Mesenchymal stem cell (in vitro differentiated cells and primary cell): ENCODE measurements around the gene INPP5D.

Experiments used
- DNase-seq: peaks from one replicate; pipeline ENCODE4 v3.0.0-alpha.2; 2013
- H2AFZ ChIP-seq: one replicate; pipeline ENCODE4 v1.6.1; 2013; ENCODE audit warnings: low read depth, mild to moderate bottlenecking, control low read depth, inconsistent platforms, low read length, moderate library complexity
- H2AK5ac ChIP-seq: 2 replicates; pipeline ENCODE4 v1.6.1; 2013; ENCODE audit warnings: low read length, moderate library complexity, mild to moderate bottlenecking, inconsistent platforms; ENCODE audit not compliant: severe bottlenecking
- H2BK120ac ChIP-seq: one replicate; pipeline ENCODE4 v1.6.1; 2013; ENCODE audit warnings: low read depth, mild to moderate bottlenecking, inconsistent platforms, low read length, moderate library complexity
- H2BK12ac ChIP-seq, 2 experiments: one replicate each; pipeline ENCODE4 v1.6.1; 2013; ENCODE audit warnings: inconsistent platforms in 2 of 2, low read length in 2 of 2, mild to moderate bottlenecking in 2 of 2, moderate library complexity in 2 of 2, control low read depth in 1 of 2
- H2BK15ac ChIP-seq: one replicate; pipeline ENCODE4 v1.6.1; 2013; ENCODE audit warnings: mild to moderate bottlenecking, low read depth, inconsistent platforms; ENCODE audit not compliant: poor library complexity, severe bottlenecking
- H2BK5ac ChIP-seq: 2 replicates; pipeline ENCODE4 v1.6.1; 2013; ENCODE audit warnings: low read depth, mild to moderate bottlenecking, low read length, control low read depth, inconsistent platforms; ENCODE audit not compliant: poor library complexity, severe bottlenecking
- H3K14ac ChIP-seq, 2 experiments: one replicate each; pipeline ENCODE4 v1.6.1; 2013; ENCODE audit warnings: inconsistent platforms in 2 of 2, low read length in 2 of 2, control low read depth in 1 of 2, mild to moderate bottlenecking in 1 of 2, moderate library complexity in 1 of 2
- H3K18ac ChIP-seq, 2 experiments: one replicate each; pipeline ENCODE4 v1.6.1; 2013; ENCODE audit warnings: inconsistent platforms in 2 of 2, low read length in 2 of 2, control low read depth in 1 of 2, low read depth in 1 of 2, mild to moderate bottlenecking in 1 of 2
- H3K23ac ChIP-seq, 2 experiments: one replicate each; pipeline ENCODE4 v1.6.1; 2013; ENCODE audit warnings: inconsistent platforms in 2 of 2, low read length in 2 of 2, mild to moderate bottlenecking in 2 of 2, moderate library complexity in 2 of 2, control low read depth in 1 of 2
- H3K27ac ChIP-seq: 2 replicates; pipeline ENCODE4 v1.5.1; 2013; ENCODE audit warnings: mild to moderate bottlenecking, moderate library complexity, low read length, control low read depth, inconsistent platforms; ENCODE audit not compliant: poor library complexity, severe bottlenecking
- H3K27me3 ChIP-seq, 2 experiments: 2 replicates each; pipeline versions ENCODE4 v1.6.1 to v1.7.0; 2013; ENCODE audit warnings: low read length in 2 of 2, mild to moderate bottlenecking in 2 of 2, moderate library complexity in 2 of 2, control low read depth in 1 of 2, inconsistent platforms in 1 of 2; ENCODE audit not compliant: control insufficient read depth in 1 of 2, insufficient read depth in 1 of 2
- H3K36me3 ChIP-seq, 2 experiments: 2 replicates each; pipeline versions ENCODE4 v1.6.1 to v1.7.0; 2013; ENCODE audit warnings: low read length in 2 of 2, control low read depth in 1 of 2, inconsistent platforms in 1 of 2, low read depth in 1 of 2, mild to moderate bottlenecking in 1 of 2; ENCODE audit not compliant: insufficient read depth in 2 of 2, control insufficient read depth in 1 of 2
- H3K4ac ChIP-seq, 2 experiments: one replicate each; pipeline ENCODE4 v1.6.1; 2013; ENCODE audit warnings: inconsistent platforms in 2 of 2, low read length in 2 of 2, mild to moderate bottlenecking in 2 of 2, moderate library complexity in 2 of 2, control low read depth in 1 of 2, low read depth in 1 of 2
- H3K4me1 ChIP-seq: 2 replicates; pipeline ENCODE4 v1.6.1; 2013; ENCODE audit warnings: low read depth, low read length, control low read depth; ENCODE audit not compliant: control insufficient read depth, insufficient read depth
- H3K4me2 ChIP-seq: 2 replicates; pipeline ENCODE4 v1.6.1; 2013; ENCODE audit warnings: low read length, mild to moderate bottlenecking, inconsistent platforms; ENCODE audit not compliant: poor library complexity, severe bottlenecking
- H3K4me3 ChIP-seq, 2 experiments: 2 replicates each; pipeline versions ENCODE4 v1.5.1 to v1.7.0; 2013; ENCODE audit warnings: low read length in 2 of 2, mild to moderate bottlenecking in 2 of 2, control low read depth in 1 of 2, low read depth in 1 of 2; ENCODE audit not compliant: insufficient read depth in 1 of 2
- H3K79me1 ChIP-seq: replicated peaks from 2 replicates; pipeline ENCODE4 v1.6.1; 2013; ENCODE audit warnings: mild to moderate bottlenecking, control low read depth, low read length, inconsistent platforms; ENCODE audit not compliant: poor library complexity, severe bottlenecking
- H3K9ac ChIP-seq: 2 replicates; pipeline ENCODE4 v1.7.0; 2013; ENCODE audit warnings: mild to moderate bottlenecking, low read length, moderate library complexity
- H3K9me3 ChIP-seq: 2 replicates; pipeline ENCODE4 v1.7.0; 2013; ENCODE audit warnings: mild to moderate bottlenecking, low read length; ENCODE audit not compliant: control insufficient read depth
- H4K8ac ChIP-seq: one replicate; pipeline ENCODE4 v1.6.1; 2013; ENCODE audit warnings: inconsistent platforms, mild to moderate bottlenecking, low read length, moderate library complexity
- H4K91ac ChIP-seq: one replicate; pipeline ENCODE4 v1.6.1; 2013; ENCODE audit warnings: mild to moderate bottlenecking, low read length, inconsistent platforms
- WGBS: methylation state at CpG from one replicate; pipeline ENCODE4 v1.1.7; 2013; ENCODE audit warnings: mixed read lengths; 5-methylcytosine and 5-hydroxymethylcytosine counted together

The INPP5D gene

DNA sequence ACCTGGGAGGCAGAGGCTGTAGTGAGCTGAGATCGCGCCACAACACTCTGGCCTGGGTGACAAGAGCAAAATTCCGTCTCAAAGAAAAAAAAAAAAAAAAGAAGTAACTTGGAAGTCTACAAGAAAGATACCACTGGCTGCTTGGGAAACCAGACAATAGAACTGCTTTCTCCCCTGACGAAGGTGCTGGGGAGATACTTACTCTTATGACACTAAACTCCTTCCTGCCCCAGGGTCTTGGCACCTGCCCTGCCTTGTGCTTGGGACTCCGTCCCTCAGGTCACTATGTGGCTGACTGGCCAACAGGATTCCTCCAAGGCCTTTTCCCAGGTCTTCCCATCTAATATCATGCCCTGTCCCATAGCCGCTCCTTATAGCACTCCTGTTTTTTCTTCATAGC lies 30.7 kb downstream of the INPP5D start:
- H3K4me2 ChIP-seq: no peak overlapping the region
- no peak overlapping the region for H2BK120ac ChIP-seq
- H3K4me1 ChIP-seq: no peaks in the 10 kb centered on the region
- H3K18ac ChIP-seq: no peak overlapping the region
- WGBS: 89% methylated on average over 6 of the region's 6 CpGs
- no peak overlapping the region for H2AFZ ChIP-seq
- H3K23ac ChIP-seq: no peak overlapping the region
- no peak overlapping the region for H3K27ac ChIP-seq
- H3K9me3 ChIP-seq: no peaks in the 10 kb centered on the region
- peaks cover 32 to 44% of the 10 kb centered on the region in 2 experiments for H3K27me3 ChIP-seq
- no peak for DNase-seq
- no peaks in the 10 kb centered on the region for H3K36me3 ChIP-seq
- no peak overlapping the region for H2BK12ac ChIP-seq
- H3K14ac ChIP-seq: no peak overlapping the region
- H3K9ac ChIP-seq: no peak overlapping the region
- H2AK5ac ChIP-seq: no peak overlapping the region
- H2BK5ac ChIP-seq: no peak overlapping the region
- no peak overlapping the region for H4K91ac ChIP-seq
- H3K4me3 ChIP-seq: no peak overlapping the region
- no peak overlapping the region for H4K8ac ChIP-seq
- no peak overlapping the region for H2BK15ac ChIP-seq
- no peak overlapping the region for H3K4ac ChIP-seq
- no peaks in the 10 kb centered on the region for H3K79me1 ChIP-seq

DNA sequence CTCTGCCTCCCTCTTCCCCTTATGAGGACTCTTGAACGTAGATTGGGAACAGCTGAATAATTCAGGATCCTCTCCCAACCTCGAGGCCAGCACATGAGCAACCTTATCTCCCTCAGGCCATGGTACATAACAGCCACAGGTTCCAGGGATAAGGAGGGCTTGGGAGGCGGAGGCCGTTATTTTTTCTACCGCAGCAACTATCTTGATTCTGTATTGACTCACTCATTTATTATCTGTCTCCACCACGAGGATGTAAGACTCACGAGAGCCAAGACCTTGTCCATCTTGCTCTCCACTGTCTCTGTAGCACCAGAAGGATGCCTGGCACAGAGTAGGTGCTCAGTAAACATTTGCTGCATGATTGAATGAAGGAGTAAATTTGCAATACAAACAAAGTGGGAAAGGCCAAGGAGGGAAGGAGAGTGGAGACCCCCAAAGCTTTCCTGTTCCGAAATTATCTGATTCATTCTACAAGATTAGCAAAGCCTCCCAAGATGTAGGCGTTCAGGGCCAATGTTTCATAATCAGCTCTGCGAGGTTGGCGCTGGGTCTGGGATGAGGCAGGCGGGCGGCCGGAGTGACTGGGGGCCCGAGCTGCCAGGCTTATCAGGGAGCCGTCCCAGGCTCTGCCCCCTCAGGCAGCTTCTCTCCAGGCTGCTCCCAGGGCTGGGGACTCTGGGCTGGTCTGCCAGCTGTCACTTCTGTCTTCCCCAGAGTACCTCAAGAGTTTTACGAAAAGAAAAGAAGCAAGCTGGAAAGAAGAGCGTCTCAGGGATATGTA lies 31.6 kb downstream of the INPP5D start:
- H2AK5ac ChIP-seq: no peak overlapping the region
- no peak overlapping the region for H3K4me3 ChIP-seq
- H3K27ac ChIP-seq: no peak overlapping the region
- no peak overlapping the region for H3K4me2 ChIP-seq
- no peak overlapping the region for H4K8ac ChIP-seq
- H3K9ac ChIP-seq: no peak overlapping the region
- no peak overlapping the region for H2BK15ac ChIP-seq
- no peak overlapping the region for H3K18ac ChIP-seq
- H3K9me3 ChIP-seq: no peaks in the 10 kb centered on the region
- no peak overlapping the region for H2BK5ac ChIP-seq
- peaks cover 32 to 39% of the 10 kb centered on the region in 2 experiments for H3K27me3 ChIP-seq
- no peak overlapping the region for H3K14ac ChIP-seq
- H3K4ac ChIP-seq: no peak overlapping the region
- H2BK120ac ChIP-seq: no peak overlapping the region
- H2AFZ ChIP-seq: no peak overlapping the region
- no peak overlapping the region for H2BK12ac ChIP-seq
- no peaks in the 10 kb centered on the region for H3K36me3 ChIP-seq
- 84% methylated on average over 18 of the region's 18 CpGs for WGBS
- H3K23ac ChIP-seq: no peak overlapping the region
- no peak overlapping the region for H4K91ac ChIP-seq
- no peaks in the 10 kb centered on the region for H3K79me1 ChIP-seq
- no peak for DNase-seq
- no peaks in the 10 kb centered on the region for H3K4me1 ChIP-seq

DNA sequence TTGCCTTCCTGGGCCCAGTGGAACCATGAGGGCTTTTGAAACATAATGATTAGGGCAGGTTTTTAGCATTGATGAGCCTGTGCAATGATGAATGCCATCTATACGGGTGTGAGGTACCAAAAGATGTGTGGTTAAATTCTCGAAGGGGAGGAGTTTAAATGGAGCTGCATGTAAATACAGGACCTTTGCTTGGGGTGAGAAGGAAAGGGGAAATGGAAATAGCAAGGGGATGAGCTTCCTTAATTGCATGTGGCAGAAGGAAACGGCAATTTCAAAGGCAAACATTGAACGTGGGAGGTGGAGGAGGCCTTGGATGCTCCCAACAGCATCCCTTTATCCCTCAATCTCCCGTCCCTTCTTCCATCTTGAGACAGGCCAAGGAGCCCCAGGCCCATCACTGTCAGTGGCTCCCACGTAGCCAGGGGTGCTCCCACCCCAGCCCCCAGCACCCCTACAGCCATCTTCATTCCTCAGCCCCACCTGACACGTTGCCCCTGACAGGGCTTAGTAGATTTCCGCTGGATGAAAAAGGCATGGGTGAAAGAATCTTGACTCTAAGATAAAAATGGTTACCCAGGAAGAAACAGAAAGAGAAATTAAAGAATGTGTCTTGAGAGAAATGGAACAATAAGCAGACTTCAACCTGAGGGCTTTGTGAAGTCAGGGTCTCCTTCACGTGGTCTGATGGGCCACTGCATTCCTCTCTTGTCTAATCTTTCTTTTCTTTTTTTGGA lies 32.5 kb downstream of the INPP5D start:
- Histone ChIP-seq H3K4me2 (no peak overlapping the region), H2BK15ac (no peak overlapping the region), H2BK12ac (no peak overlapping the region), H3K27ac (no peak overlapping the region), H2AFZ (no peak overlapping the region), H4K8ac (no peak overlapping the region), H3K79me1 (no peaks in the 10 kb centered on the region), H3K4ac (no peak overlapping the region), H3K36me3 (no peaks in the 10 kb centered on the region), H2BK120ac (no peak overlapping the region), H3K27me3 (peaks cover 32 to 38% of the 10 kb centered on the region in 2 experiments), H3K9me3 (no peaks in the 10 kb centered on the region), H2BK5ac (no peak overlapping the region), H3K4me1 (no peaks in the 10 kb centered on the region), H3K9ac (no peak overlapping the region), H2AK5ac (no peak overlapping the region), H3K4me3 (no peak overlapping the region), H4K91ac (no peak overlapping the region), H3K14ac (no peak overlapping the region), H3K18ac (no peak overlapping the region), H3K23ac (no peak overlapping the region)
- WGBS: 67% methylated on average over 8 of the region's 9 CpGs
- no peak for DNase-seq

DNA sequence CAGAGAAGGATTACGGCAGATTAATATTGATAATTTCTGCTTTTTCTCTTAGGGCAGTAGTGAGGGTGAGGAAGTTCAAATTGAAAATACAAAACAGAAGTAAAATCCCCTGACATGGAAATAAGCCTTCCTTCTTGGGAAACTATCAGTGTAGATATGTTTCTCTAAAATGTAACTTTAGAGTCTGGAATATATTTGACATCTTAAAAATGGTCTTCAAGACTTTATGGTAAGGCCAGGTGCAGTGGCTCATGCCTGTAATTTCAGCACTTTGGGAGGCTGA lies 33.0 kb downstream of the INPP5D start:
- Histone ChIP-seq H3K79me1 (no peaks in the 10 kb centered on the region), H2BK120ac (no peak overlapping the region), H3K36me3 (no peaks in the 10 kb centered on the region), H3K27me3 (peaks cover 32 to 37% of the 10 kb centered on the region in 2 experiments), H3K18ac (no peak overlapping the region), H2BK15ac (no peak overlapping the region), H2BK5ac (no peak overlapping the region), H2AFZ (no peak overlapping the region), H2AK5ac (no peak overlapping the region), H4K8ac (no peak overlapping the region), H3K4ac (no peak overlapping the region), H3K9me3 (no peaks in the 10 kb centered on the region), H3K23ac (no peak overlapping the region), H3K4me1 (no peaks in the 10 kb centered on the region), H3K9ac (no peak overlapping the region), H3K4me3 (no peak overlapping the region), H3K4me2 (no peak overlapping the region), H2BK12ac (no peak overlapping the region), H4K91ac (no peak overlapping the region), H3K14ac (no peak overlapping the region), H3K27ac (no peak overlapping the region)
- no CpG with 5 or more reads among the region's 1 CpG for WGBS
- DNase-seq: no peak
